Measurements from ENCODE around the gene EIF3B.

GRCh38 chr7:2357571-2357970, 2.9 kb downstream of the EIF3B start:
- TF ChIP-seq CTCF (conservative IDR thresholded peaks at IDR 0.05; ENCODE audit: low read length) = no peak
- no peak for TF ChIP-seq EZH2phosphoT487 (IDR thresholded peaks at IDR 0.05; ENCODE audit: borderline replicate concordance, low read depth, low read length)

Measured in OCI-LY7 (cell line).